T follicular helper cell (primary cell): ENCODE results near the gene PEPD.

Source experiments
- DNase-seq: peaks from one replicate; pipeline ENCODE4 v3.0.0-alpha.2; 2020; ENCODE audit warnings: low read depth

The PEPD gene

DNA sequence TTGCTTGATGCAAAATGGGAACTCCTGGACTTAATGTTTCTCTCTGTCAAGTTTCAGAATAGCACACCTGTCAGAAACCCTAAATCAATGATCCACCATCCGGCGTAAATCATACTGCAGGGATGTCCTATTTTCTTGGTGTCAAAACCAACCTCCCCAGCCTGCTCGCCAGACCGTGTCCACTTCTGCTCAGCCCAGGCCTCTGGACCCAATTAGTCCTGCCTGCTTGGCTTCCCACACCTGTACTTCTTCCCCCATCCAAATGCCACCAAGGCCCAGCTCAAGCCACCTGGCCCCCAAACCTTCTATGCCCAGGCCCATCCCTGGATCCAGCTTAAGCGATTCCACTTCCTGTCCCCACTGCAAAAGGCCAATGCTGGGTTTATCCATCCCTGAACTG, 25.1 kb upstream of the PEPD start:
- no peak for DNase-seq

DNA sequence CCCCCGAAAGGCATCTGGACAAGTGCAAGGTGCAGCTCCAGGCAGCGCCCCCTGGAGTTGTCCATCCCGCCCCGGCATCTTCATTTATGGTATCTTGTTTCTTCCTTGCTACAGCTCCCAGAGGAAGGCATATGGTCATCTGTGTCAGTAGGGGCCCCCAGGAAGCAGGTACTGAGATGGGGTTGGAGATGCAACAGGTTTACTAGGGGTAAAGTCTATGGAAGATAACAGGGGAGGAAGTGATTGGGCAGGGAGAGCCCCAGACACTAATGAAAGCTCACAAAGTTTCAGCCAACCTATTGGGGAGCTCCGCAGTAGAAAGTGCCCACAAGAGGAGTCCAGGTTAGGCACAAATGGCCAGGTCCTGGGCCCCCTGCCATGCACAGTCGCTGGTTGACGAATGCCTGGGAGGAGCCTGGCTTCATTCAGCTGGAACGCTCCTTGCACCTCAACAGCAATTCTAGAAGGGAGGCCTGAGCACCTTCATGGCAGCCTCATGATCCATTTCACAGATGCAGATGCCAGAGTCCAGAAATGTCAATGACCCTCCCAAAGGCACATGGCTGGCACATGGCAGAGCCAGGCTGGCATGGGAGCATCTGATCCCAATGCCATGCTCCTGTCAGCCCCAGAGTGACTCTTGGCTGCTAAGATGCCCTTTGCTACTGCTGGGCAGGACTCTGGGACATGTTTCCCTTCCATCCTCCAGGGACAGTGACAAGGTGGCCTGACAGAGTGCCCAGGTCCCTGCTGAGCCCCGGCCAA, 23.8 kb upstream of the PEPD start:
- no peak for DNase-seq

DNA sequence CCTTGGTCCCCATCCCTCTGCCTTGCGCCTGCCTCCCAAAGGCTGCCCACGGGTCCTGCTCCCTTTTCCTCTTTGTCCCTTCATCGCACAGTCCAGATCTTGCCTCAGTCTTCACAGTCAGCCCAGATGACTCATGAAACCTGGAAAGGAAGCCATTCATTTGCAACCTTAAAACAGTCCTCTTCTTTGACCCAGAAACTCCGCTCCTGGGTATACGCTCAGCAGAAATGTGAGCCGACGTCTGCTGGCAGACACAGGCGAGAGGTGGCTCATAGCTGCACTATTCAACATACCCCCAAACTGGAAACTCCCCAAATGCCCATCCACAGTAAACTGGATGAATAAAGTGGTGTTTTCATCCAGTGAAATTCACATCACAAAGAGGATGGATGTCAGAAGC, 13.6 kb upstream of the PEPD start:
- DNase-seq: no peak

DNA sequence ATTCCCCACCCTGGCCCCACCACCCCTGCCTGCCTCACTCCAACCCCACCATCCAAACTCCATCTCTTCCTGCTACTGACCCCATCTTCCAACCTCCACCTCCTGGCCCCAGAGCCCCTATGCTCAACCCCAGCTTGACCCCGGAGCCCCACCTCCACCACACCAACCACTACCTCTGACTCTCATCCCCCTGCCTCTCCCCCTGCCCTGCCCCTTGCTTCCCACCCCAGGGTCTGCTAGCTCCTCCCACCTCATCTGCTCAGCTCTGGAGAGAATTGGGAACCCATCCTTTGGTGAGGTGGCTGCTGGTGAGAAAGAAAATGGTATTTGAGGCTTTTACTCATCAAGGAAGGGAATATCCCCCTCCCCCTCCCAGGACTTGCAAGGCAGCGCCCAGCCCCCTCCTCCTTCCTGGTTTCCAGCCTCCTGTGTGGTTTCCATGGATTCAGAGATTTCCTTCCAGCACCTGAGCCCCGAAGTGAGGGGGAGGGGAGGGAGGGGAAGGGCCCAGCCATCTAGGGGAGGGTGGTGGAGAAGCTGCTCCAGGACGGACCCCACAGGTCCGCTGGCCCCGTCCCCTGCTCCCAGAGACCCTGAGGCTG, 11.4 kb upstream of the PEPD start:
- DNase-seq: no peak

DNA sequence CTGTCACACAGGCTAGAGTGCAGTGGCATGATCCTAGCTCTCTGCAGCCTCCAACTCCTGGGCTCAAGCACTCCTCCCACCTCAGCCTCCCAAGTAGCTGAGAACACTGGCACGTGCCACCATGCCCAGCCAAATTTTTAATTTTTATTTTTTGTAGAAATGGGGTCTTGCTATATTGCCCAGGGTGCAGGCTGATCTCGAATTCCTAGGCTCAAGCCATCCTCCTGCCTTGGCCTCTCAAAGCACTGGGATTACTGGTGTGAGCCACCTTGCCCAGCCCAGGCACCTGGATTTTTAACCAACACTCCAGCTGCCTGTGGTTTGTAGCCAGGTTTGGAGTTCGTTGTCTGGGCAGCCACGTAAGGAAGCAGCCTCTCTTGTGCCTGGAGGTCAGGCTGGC, 9.3 kb upstream of the PEPD start:
- DNase-seq: no peak

DNA sequence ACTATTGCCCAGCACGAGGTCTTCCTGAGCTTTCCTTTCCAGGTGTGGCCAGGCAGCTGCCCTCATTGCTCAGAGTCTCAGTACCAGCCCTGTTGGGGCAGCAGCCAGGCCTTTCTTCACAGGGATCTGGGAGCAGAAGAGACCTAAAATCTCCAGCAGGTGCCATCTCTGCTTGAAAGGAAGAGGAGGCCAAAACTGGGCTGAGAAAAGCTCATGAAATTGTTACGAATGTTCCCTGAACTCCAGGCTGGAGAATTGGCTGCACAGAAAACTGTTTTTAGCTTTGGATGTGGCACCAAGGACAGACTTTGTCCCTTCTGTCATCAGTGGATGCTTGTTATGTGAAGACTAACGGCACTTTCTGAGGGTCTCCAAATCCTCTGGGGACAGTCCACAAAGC, 8.7 kb upstream of the PEPD start:
- DNase-seq: no peak

DNA sequence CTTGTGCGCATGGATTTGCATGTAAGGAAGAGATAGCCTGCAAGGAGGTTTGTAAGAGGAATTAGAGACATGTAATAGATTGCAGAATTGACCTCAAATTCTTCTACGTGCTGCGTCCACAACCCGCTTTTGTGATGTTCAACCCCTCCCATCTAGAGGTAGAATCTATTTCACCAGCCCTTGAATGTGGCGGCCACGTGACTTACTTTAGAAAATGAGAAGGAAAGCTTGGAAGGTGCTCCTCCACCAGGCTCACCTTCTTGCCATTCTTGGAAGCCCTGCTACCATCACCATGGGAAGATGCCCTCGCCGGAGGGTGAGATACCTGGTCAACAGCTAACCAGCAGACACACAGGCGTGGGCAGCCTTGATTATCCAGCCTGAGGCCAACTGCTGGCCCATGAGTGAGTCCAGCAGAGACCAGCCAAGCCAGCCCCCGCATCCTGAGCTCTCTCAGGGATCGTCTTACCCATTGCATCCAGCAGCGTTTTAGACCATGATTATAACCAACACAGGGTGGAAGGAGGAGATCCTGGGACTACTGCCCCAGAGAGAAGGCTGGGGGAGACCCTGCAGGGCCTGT, 7.6 kb upstream of the PEPD start:
- DNase-seq: no peak

DNA sequence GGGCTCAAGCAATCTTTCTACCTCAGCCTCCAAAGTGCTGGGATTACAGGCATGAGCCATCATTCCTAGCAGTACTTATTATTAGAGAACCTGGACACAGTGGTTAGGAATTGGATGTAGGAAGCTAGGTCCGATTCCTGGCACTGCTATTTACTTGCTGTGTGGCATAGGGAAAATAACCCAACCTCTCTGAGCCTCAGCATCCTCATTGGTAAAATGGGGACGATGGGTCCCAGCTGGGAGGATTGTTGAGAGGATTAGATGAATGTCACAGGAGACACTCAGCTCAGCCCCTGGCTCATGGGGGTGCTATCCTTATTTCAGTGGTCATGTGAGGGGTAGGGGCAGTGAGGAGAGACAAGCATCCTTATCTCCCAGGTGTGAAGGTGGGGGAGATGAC, 6.8 kb upstream of the PEPD start:
- no peak for DNase-seq

DNA sequence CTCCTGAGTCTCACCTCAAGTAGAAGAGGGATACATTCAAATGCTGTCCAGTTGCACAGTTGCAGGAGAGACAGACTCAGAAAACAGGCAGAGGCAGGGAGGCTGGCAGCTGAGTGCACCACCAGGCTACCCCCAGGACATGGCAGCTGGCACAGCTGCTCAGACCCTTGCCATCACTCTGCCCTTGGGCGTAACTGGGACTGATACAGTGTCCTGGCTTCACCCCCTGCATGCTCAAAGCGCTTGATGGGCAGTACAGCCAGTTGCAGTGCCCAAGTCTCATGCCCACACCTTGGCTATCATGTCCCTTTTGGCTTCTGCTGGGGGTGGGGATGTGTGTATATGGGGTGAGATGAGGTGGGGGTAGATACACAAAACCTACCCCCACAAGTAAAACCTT, 5.5 kb upstream of the PEPD start:
- DNase-seq: no peak

DNA sequence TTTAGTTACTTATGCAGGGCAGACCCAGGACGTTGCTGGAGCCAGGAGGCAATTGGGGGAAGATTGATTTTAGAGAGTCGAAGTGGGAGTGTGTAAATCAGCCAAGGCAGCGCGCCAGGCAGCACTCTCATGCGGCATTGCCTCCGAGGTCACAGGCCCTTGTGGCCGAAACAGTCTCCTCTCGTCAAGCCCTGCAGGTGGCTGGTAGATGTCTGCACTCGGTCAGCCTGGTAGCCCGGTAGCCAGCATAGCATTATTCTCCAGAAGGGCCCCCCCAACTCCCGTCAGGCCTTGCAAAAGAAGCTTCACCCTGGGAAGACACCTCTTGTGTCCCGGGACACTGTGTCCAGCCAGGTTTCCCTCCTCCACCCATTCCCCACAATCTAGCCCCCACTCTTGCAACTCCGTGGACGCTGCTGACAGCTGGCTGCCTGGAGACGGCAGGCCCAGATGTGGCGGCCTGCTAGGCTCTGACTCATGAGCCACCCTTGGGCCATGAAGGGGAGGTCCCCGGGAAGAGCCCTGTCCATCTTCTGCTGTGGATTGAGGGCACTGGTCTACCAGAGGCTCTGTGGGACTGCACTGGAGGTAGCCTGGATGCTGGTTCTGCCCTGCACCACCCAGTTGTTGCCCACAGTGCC, 2.6 kb upstream of the PEPD start:
- no peak for DNase-seq

DNA sequence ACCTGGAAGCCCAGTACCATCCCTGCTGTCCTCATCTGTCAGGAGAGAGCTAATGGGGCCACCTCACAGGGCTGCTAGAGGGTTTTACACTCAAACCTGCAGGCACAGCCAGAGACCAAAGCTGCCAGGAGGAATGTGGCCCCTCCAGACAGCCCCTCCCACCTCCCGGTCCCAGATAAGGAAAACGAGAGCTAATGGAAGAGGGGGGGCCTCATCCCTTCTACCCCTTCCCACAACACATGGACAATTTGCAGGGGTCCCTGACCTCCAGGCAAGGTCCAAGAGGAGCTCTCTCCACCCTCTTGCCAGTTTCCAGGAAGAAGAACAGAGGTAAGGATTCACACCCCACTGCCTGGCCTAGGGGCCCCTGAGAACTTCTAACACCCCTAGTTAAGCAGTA, 1.6 kb upstream of the PEPD start:
- DNase-seq: no peak

DNA sequence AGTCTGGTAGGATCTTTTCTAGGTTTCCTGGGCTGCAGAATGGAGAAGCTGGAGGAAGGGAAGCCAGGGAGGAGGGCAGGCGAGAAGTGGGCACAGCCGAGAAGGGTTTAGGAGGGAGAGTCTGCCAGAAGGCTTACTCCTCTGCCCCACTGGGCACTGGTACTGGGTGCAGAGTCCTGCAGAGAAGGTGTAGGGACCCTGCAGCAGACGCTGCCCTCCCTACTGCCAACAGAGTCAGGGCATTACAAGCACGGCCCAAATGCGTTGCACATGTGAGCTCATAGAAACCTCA, 726 bp upstream of the PEPD start:
- no peak for DNase-seq

DNA sequence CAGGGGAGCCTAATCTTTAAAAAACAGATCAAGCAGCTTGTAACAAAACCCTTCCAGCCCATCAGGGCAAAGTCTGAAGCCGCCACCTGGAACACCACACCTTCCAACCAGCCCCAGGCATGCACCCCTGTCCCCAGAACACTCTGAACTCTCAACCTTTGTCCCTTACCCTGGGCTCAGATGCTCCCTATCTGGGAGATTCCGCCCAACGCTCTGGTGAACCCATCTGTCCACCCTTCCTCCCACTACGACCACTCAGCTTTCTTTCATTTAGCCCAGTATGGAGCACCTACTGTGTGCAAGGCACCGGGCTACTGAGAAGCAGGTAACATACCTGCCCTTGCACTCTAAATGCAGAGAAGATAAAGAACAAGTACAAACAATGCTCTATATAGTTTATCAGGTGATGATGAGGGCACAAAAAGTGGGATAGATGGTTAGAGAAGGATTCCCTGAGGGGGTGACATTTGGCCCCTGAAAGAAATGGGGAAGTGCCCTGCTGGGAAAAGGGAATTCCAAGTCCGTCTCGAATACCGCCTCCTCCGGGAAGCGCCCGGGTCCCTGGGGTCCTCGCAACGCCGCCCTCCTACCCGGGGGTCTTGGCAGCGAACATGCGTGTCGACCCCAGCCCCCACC, 629 bp downstream of the PEPD start:
- DNase-seq: no peak

DNA sequence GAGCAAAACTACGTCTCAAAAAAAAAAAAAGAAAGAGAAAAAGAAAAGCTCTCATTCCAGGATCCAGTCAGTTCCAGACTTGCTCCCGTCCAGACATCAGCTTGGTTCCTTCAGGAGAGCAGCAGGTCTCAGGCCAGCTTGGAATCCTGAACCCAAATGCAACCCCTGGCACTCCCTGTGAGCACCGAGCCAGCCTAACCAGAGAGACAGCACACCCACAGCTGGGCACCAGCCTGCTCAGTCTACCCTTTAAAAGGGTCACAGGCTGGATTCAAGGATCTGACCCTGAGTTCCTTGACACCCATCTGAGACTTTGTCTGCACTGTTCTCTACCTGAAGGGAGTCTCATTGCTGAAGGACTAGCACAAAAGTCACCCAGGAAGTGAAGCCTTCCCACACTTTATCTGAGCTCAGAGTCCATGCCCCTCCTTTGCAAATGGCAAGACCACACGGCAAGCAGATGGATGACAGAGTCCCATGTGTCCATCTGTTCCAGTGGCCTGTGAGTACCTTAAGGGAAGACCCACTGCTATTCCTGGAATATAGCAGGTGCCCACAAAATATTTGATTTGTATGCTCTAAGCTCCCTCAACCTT, 1.4 kb downstream of the PEPD start:
- DNase-seq: no peak

DNA sequence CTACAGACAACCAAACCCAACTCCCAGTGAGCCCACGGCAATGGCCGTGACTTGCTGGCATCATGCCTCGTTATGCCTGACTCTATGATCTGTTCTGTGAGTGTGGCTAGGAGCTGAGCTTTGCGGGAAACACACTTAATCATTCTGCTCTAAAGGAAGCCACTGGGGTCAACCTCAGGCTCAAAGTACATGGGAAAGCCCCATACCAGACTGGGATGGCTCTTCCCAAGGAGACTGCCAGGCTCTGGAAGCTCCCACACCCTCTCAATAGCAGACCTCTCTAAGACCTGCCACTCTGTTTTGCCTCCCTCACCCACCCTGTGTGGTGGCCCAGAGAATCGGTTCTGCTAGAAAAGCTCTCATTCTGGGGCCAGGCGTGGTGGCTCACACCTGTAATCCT, 2.2 kb downstream of the PEPD start:
- no peak for DNase-seq

DNA sequence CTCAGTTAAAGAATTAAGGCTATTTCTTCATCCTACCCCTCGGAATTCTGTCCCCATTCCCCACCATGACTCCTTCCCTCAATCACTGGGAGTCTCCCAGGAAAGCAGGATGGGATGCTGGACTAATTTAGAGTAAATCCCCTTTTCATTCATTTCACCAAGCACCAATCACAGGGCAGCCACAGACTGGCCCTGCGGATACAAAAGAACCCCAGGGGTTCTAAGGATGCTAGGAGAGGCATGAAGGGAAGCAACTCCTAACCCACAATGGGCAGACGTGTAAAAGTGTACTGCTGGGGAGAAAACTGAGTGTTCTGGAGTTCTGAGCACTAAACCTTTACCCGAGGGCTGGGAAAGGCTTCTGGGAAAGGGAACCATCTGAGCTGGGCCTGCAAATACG, 3.0 kb downstream of the PEPD start:
- DNase-seq: no peak

DNA sequence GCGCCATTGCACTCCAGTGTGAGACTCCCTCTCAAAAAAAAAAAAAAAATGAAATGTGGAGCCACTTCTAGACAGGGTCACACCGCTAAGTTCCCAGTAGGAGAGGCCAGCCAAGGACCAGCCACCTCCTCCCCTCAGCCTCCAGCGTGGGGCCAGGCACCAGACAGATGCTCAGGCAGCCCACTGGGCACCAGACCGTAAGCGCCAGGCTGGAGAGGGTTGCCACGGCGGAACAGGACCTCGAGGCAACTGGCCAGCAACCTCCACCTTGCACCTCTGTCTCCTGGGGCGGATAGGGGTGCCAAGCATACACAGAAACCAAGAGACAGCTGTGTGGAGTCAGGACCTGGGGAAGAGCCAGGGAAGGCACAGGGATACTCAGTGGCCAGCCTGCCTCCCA, 3.7 kb downstream of the PEPD start:
- no peak for DNase-seq

DNA sequence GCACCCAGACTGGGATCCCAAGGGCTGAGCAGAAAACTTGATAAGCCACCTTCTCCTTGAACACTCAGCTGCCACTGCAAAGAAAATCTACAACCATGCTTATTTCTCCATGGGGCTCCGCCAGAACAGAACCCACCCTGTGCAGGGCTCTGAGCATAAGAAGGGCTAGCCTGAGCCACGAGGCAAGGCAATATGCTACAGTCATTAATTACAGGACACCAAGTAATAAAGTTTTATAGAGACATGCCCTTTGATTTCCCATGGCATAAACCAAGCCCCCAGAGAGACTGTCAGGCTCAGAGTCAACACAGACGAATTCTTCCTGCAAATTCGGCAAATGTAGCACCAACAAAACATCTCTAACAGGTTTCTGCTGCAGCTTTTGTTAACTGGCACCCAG, 5.7 kb downstream of the PEPD start:
- DNase-seq: no peak

DNA sequence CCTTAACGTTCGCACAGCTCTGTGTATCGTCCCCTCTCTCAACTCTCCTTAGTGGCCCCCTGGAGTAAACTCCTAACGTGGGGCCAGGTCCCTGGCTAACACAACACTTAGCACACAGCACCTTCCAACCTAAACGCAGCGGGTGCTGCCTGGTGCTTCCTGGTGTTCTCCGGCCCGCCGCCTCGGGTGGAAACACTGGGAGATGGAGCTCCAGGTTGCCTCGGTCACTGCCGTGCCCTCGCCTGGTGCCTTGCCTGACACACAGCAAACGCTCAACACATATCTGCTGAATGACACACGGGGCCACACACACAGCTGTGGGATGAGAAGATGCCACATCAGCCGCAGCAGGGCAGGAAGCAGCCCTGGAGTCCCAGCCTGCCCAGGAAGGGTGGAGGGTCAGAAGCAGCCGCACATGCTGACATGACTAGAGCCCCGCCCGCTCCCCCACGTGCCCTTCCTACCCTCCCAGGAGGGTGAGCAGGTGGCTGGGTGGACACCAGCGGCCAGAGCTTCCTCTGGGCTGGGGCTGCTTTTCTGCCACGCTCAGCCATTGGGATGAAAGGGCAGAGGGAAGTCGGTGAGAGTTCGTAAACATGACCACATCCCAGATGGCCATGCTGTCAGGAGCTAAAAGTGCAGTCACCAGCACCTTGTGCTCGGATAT, 6.6 kb downstream of the PEPD start:
- DNase-seq: no peak

DNA sequence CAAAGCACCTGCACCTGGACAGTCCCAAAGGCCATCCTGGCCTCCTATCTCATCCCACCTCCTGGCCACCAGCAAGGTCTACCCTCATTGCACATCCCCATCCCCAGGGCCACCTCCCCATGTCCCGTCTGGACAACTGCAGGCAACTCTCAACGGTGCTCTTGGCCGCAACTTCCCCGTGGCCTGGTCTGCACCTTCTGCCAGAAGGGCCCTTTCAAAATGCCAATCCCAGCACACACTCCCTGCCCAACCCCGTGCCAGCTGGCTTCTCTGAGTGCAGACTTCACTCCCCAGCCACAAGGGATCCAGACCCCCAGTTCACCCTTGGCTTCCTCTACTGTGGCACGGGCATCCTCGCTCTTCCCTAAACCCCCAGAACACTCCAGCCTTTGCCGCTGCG, 8.2 kb downstream of the PEPD start:
- no peak for DNase-seq

DNA sequence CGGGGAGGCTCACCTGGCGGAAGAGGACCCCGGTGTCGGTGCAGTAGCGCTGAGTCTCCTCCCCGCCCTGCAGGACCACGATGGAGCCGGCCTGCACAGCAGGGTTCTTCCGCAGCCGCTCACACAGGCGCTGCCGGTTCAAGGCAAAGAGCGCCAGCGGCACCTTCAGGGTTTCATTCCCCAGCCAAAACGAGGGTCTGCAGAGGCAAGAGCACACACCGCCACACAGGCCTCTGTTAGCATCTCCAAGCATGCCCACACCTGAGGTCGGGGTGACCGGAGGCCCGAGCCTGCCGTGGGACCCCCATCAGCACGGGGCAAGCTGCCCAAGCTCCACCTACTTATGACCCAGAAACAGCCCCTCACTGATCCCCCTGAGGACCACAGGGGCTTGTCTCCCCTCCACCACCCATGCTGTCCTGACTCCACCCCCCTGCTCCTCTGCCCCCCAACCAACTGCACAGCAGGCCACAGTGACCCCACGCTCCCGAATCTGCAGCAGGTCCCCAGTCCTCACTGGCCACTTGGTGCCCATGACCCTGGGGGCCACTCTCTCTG, 8.9 kb downstream of the PEPD start:
- no peak for DNase-seq

DNA sequence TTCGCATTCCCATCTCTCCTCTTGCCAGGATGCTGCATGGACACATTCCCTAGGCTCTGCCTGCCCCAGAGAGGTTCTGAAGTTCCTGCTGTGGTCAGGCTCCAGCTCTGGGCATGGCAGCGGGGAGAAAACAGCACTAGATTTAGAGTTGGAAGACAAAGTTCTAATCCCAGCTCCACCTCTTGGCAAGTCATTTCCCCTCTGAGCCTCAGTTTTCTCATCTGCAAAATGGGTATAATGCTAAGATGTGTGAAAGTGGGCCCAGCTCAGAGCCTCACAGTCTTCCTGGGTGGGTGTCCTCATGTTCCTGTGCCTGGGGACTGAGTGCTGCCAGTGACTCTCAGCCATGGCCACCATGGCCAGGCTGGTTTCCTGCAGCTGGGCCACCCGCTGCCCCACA, 9.6 kb downstream of the PEPD start:
- DNase-seq: no peak
